Adrenal gland (tissue), 5 donors: ENCODE results near the gene SNX25.

ENCODE experiments used
- CTCF ChIP-seq, 6 experiments: fragments of 450-650 bp in 4 of 6; fragments of 200-600 bp in 2 of 6; sonication (generic) in 1 of 6; IDR thresholded peaks; 1 replicate in 5 of 6; 2 replicates in 1 of 6; pipeline versions ENCODE4 v1.5.1 to v1.8.0; 2016 to 2021; ENCODE audit warnings: antibody characterized with exemption in 6 of 6, mild to moderate bottlenecking in 2 of 6, moderate library complexity in 1 of 6
- POLR2A ChIP-seq, 2 donors: fragments of 450-650 bp; IDR thresholded peaks; one replicate each; pipeline ENCODE4 v1.6.1; 2017; ENCODE audit warnings: antibody characterized with exemption in 2 of 2, mild to moderate bottlenecking in 2 of 2, moderate library complexity in 1 of 2
- donor health status: DM: no; HTN: no; CAD: no.

- no peak for TF ChIP-seq CTCF (IDR thresholded peaks at IDR 0.05)
- no peak for TF ChIP-seq POLR2A (IDR thresholded peaks at IDR 0.05)
These were observed 13.0 kb upstream of the SNX25 start for GRCh38 chr4:185196437-185196836.
